HG03108 (cell line): ENCODE measurements around the gene ORM2.

Experiments used
- ATAC-seq: cut with Tn5 transposase; IDR thresholded peaks from one replicate; pipeline ENCODE4 v1.9.1; 2021; ENCODE audit warnings: moderate library complexity; ENCODE audit not compliant: unreplicated experiment

Gene ORM2

DNA sequence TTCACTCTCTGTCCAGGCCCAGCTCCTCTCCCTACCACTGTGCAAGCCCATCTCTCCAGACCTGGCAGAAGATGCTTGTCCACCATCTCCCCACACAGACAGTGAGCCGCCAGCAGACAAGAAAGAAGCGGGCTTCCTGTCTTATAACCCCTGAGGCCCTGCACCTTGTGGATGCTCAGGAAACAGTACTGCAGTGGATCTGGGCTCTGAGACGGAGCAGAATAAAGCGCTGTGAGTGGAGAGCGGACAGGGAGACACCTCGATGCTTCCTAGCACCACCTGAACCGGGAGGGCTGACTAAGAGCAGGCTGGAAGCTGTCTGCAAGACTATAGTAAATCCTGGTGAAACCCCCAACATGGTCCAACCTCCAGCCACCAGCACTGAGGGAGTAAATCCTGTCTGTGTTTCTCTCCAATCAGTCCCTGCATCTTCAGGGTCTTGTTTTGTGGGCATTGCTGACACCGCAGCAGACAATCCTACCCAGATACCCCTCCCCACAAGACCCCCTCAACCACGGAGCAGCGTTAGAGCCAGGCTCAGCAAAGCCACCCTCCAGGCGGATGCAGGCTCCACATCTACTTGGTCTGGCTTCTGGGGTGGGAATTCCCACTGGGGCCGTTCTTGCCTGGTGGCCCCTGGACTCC, 18.7 kb downstream of the ORM2 start:
- no peak for ATAC-seq

DNA sequence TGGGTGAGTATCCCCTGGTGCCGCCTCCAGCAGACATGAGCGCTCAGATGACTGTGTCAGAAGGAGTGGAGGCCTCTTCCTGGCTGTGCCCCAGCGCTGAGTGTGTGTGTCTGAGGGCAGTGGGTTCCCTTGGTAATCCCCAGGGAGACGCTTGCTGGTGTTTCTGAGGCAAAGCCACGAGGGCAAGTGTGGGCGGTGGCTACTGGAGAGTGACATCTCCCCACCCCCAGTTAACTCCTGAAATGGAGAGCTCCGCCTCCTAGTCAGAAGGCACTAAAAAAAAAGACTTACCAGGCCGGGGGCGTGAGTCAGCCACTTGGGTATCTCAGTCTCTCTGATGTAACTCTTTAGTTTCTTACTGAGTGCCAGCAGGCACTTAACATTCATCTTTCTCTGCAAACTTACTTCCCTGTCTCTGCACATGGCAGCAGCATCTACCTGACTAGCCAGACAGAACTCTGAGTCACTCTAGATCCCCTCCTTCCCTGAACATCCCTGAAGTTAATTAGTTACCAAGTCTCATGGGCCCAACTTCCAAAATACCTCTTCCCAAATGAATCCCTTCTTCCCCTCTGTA, 19.3 kb downstream of the ORM2 start:
- ATAC-seq: peak; percentile 90

DNA sequence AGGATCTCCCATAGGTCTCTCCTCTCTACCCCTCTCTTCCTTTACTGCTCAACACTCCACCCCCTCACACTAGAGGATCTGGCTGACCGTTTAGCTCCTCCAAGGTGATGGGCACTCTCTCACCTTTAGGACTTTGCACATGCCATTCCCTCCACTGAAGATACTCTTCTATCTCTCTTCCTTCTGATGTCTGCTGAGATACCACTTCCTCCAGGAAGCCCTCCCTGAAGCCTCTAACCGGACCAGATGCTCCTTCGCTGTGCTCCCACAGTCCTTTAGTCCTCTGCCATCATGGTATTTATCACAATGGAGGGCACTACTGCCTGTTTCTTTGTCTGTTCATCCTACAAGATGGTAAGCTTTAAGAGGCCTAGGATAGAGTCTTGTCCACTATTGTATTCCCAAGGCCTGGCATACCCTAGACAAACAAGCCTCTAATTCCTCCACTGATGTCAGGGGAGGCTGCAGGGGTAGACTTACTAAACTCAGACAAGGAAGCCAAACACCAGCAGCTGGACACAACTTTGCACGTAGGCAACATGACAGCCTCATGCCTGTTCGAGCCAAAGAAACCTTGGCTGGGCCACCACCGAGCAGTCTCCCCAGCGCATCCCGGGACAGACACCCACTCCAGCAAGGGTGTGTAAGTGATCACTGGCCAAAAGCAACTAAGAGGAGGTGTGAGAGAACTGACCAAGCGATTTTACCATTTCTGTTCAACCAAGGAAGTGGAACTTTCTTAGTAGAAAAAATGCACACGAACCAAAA, 20.2 kb downstream of the ORM2 start:
- no peak for ATAC-seq

DNA sequence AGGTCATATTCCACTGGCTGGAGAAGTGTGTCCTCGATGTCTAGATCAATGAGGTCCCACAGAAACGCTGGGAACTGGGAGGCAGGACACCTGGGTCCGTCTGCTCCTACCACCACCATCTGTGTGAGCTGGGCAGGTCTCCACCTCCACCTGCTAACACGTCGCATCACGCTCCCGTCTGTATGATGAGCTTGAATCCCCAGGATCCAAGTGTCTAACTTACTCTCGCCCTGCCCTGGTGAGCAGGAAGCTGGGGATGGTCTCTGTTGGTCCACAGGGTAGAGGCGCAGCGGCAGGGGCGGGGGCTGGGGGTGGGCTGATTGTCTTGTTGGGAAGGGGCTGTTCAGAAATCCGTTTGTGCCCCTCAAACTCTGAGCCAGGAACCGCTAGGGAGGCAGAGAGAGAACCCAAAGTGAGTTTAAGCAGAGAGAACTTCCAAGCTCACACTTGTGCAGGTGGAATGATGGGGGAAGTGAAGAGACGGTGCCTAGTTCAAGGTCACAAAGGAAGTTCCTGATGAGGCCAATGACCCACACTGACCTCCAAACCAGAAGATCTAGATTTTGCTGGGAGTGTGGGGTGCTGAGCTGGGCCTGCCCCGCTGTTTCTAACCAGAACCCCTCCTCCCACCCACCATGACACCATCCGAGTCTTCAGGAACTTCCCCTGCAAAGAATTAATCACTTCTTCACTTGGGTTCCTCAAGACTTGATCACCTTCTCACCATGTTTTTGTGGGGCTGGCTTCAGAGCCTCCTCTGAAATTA, 21.1 kb downstream of the ORM2 start:
- ATAC-seq: no peak

DNA sequence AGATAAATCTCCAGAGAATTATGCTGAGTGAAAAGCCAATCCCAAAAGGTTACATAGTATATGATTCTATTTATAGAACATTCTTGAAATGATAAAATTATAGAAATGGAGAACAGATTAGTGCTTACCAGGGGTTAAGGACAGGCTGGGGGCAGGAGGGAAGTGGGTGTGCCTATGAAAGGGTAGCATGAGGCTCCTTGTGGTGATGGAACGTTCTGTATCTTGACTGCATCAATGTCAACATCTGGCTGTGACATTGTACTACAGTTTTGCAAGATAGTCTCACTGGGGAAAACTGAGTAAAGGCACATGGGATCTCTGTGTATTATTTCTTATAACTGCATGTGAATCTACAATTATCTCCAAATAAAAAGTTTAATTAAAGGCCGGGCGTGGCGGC, 22.3 kb downstream of the ORM2 start:
- ATAC-seq: no peak

DNA sequence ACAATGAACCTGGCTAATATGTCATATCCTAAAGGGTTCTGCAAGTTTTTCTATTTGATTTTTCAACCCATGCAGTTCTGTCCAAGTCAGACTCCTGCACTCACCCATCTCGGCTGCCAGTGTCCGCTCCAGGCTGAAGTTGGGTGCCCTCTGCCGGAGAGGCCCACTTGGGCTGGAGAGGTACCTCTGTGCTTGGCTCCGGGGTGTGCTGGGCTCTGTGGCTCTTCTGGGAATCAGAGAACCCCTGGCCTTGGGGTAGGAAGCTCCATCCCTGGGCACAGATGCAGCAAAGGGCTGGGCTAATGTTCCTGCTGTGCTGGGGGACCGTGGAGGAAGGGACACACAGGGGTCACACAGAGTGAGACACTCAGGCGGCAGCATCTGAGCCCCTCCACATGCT, 26.2 kb downstream of the ORM2 start:
- no peak for ATAC-seq

DNA sequence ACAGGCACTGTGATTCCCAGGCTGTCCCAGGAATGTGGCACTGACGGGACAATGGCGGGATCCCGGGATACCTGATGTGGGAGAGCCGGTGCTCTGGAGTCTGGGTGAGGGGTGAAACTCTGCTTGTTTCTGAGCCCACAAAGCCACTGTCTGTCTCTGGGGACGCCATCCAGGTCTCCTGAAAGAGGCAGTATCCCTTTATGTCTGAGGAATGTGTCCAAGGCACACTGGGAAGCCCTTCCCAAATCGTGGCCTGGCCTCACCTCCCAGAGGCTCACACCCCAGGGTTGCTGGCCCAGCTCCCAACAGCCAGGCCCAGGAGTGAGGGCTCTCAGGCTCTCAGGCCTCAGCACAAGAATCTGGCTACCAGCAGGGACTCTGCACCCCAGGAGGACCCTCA, 27.1 kb downstream of the ORM2 start:
- ATAC-seq: no peak

DNA sequence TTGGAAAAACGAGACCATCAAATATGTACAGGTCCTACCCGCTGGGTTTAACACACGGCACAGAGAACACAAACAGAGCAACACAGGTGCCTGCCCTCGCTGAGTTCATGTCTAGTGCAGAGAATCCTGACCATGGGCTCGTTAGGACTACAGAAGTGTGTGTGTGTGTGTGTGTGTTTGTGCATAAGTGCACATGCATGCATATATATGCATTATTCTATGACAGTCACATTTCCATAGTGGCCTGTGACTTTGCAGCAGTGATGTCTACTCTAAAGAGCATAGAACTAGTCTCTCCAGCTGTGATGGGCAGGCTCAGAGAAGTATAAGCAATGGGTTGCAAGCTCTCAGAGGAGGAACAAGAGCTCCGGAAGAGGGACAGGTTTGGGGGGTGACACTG, 27.7 kb downstream of the ORM2 start:
- ATAC-seq: no peak

DNA sequence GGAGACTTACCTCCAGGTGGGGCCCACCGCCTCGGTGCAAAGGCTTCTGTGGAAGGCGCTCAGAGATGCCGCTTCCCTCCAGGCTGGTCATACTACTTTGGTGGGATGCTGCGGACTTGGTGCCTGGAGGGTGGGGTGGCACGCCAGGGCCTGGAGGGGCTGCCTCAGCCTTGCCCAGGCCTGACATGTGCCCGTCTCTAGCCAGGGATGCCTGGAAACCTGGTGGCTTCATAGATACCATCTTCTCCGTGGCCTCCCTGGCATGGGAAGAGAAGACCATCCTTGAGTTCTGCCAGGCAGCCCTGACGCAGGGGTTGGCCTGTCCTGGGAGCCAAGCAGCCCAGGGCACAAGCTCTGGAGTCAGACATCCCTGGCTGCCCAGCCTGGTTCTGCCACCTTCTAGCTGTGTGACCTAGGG, 28.3 kb downstream of the ORM2 start:
- no peak for ATAC-seq

DNA sequence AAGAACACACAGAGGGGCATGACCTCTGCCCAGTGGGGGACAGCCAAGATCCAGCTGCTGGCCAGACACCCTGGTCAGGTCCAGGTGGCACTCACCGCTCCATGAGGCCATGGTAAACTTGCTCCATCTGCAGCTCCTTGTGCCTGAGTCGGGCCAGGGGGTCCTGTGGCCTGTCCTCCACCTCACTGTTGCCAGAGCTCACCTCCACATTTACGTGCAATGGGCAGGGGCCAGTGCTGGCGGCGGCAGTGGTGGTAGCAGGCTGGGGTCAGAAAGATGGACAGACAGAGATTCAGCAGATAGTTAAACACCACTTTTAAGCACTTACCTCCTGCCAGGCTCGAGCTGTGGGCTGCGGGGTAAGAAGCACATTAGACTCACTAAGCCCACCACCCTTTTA, 30.1 kb downstream of the ORM2 start:
- no peak for ATAC-seq

DNA sequence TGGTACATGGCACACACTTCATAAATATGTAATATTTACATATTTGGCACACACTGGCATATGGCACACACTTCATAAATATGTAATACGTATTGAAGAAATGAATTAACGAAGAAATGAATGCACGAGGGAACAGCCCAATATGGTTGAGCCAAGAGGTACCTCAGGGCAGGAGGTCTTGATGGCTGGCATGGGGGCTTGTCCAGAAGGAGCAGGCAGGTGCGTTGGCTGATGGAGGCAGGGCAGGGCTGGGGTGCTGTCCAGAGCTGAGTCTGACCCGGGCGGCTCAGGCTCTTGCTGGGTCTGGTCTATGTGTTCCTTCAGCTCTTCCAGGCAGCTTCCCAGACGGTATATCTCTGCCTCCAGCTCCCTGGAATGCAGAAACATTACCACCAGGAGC, 31.9 kb downstream of the ORM2 start:
- ATAC-seq: no peak

DNA sequence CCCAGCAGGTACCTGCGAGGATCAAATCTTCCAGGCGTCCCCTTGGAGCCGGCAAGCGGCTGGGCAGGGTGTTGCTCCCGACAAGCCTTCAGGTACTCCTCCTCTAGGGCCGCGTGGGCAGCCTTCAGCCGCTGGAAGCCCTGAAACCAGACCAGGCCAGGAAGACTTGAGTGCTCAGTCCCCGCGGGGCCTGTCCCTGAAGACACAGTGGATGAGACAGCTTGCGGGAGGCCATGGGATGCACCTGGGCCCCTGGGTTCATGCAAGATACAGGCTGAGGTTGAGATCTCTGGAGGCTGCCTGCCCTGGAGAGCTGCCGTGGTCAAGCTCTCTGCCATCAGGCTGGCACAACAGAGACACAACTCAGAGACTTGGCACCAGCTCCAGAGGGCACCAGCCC, 32.7 kb downstream of the ORM2 start:
- no peak for ATAC-seq

DNA sequence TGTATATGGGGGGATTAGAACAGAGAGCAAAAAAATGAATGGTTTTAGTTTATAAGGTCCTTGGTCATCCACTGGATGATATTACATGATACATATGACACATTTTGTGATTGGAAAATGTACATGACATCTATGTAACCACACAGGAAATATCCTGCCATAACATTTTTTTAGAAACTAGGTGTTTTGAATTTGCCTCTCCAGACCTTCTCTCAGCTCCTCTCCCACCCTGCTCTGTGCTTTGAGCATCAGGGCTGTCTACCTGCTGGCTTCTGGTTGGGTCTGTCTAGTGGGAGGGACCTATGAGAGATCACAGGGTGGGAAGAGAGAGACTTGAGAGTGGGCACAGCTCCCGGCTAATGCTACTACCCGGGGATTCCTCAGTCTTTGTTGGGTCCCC, 33.8 kb downstream of the ORM2 start:
- no peak for ATAC-seq

DNA sequence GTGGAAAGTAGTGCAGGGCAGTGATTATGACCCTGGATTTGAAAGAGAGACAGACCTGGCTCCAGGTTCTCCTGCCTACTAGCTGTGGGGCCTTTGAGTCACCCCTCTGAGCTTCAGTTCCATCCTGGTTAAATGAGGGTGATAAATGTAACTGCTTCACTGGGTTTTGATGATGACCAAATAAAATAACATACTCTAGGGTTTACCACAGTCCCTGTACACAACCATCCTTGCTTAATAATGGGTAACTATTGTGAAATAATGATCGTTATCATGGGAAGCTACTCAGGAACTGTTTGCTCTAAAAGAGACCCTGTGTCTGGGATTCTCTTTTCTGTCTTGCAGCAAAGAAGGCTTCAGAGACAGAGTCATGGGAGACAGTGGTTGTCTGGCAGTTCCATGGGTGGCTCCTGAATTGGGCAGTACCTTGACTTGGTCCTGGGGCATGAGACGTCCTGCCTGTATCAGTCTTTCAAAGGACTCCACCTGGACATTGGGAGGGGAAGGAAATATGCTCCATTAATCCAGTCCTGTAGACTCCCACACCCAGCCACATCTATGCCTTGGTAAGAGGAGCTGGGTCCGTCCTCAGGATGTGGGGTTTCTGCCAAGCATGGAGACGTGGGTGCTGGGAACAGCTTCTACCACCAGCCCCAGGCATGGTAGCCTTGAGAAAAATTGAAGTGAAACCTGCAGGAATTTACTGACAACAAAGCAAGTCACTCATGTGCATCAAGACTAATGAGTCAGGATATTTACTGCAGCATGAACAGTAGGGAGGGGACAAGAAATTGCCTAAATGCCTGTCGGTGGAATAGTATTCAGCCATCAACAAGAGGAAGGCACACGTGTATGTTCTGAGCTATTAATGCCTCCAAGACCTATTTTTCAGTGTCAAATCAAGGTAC, 34.7 kb downstream of the ORM2 start:
- no peak for ATAC-seq

DNA sequence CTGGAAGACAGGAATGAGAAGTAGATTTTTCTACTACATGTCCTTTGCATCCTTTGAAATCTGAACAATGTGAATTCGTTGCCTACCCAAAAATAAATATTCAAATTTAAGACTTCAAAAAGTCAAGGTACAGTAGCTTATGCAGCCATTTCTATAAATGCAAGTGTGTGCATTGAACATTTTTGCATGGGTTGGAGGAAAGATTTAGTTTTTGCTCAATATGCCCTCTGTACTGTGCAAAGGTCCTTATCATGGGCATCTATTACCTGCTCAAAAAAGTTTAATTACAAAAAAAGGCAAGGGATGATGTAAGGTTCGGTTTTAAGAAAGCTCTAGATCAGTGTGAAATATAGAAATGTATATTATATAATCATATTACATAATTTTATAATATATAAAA, 35.5 kb downstream of the ORM2 start:
- no peak for ATAC-seq

DNA sequence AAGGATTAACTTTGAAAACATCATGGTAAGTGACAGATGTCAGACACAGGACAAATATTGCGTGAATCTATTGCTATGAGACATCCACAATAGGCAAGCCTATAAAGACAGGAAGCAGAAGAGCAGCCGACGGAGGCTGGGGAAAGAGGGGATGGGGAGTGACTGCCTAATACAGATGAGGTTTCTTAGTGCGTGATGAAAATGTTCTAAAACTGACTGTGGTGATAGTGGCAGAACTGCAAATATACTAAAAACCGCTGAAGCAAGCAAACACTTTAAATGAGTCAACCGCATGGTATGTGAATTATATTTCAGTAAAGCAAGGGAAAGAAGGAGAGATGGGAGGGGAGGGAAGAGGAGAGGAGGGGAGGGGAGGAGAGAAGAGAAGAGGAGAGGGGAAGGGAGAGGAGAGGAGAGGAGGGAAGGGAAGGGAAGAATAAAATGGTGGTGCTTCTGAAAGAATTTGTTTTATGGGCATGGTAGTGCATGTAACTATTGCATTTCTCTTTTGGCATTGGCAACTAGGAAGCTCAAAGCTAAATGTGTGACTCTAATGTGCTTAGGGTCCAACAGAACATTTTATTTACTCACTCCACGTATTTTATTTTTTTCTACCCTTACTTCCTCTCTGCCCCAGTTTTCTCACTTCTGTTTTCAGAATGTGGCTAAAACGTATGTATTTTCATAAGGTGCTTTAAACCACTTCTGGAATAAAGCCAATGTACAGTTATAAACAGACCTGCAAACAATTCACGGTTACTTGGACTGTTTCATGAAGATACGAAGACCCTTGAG, 36.9 kb downstream of the ORM2 start:
- ATAC-seq: peak; percentile 52

DNA sequence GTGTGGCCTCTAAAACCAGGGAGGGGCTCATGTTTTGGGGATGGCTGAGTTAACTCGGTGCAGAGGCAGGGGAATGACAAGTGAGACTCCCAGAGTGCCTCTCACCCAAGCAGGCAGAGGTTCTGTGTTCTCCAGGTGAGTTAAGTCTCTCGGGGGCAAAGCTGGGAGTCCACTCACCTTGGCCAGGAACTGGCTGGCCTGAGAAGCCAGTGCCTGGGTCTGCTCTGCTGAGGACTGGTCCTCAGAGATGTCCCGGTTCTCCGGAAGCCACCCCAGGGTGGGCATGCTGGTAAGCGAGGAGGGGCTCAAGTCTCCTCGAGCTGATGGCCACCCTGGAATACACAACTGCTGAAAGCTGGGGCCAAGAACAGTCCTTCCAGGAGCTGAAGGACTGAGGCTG, 37.7 kb downstream of the ORM2 start:
- ATAC-seq: no peak

DNA sequence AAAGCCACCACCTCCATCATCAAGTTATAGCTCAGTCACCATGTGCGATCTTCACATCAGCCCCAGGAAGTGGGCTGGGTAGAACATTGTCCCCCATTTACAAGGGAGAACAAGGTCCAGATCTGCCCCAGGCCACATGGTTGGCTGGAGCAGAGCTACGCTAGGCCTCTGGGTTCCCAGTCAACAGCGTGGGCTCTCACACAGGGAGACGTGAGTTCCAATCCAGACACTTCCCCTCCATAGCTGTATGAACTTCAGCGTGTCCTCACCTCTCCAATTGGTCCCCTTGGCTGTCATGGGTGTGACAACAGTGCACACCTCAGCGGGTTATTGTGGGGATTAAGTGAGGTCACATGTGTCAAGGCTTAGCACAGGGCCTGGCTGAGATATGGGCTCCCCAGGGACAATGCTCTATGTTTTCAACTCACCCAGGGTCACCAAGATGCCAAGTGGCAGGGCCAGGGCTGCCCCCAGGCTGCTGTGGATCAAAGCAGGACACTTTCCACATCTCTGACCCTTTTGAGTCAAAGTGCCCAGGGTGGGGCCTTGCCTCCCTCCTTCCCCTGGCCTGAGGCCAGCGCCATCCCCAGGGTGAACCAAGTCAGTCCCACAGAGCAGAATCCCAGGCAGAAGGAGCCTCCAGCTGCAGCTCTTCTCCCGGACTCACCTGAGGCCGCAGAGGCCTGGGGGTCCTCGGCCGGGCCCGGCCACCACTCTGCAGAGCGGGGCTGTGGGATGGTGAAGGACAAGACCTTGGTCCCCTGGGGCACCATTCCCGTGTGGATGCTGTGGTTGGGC, 38.3 kb downstream of the ORM2 start:
- no peak for ATAC-seq
